ENCODE results near the gene PPM1H.
A peak's percentile ranks its signal among the peaks of the same experiment; 100 is the strongest.

The PPM1H gene

DNA sequence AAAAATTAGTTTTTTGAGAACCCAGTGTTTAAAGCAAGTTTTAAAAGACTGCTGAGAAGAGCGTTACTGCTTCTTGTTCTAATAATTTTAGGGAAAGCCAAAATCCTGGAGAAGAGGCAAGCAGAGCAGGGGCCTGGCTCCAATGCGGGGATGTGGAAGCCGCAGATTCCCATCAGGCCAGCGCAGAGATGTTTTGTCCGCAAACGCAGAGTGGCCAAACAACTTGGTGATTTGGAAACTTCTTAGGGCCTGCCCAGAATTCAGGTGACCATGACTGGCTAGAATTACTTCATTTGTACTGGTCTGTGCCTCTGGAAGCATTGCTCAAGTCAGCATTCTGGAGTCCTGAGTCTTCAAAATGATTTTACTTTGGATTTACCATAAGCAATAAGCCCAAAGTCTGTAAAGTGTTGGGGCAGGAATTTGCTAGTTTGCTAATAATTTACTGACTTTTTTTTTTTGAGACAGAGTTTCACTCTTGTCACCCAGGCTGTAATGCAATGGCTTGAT, 208.4 kb downstream of the PPM1H start:
- no peak for DNase-seq

DNA sequence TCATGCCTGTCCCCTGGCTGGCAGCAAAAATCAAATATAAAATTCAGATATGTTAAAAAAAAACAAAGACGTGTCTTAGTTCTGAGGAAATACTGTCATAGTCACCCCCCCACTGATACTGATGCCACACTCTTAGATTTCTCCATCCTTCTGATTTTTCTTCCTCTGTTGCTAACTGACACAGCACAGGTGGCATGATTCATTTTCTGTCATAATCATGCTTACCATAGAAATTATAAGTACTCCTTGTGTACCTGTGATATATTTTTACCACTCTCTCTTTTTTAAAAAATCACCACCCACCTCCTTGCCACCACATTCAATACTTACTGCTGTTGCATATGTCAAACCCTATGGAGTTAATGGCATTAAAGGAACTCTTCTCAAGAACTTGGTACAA, 209.2 kb downstream of the PPM1H start:
- DNase-seq, result no peak

DNA sequence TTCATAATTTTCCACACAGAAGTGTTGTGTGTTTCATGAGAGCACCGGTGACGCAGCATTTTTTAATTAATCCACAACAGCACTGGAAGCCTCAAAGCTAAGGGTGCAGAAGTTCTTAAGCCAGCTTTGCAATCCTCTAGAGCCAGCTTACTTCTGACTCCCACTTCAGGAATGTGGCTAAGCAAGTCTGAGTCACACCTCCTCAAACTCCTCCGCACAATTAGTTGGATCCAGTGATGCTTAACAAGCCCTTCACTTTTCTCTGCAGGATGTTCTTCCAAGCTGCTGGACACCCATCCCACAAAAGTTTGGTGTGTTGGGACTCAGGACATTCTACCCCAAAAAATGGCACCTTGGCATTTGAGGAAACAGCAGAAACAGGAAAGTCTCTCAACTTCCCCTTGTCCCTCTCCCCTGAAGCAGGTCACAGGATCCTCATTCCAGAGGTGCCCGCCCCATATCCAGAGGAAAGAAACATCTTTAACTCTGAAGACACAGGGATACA, 210.0 kb downstream of the PPM1H start:
- no peak for DNase-seq

DNA sequence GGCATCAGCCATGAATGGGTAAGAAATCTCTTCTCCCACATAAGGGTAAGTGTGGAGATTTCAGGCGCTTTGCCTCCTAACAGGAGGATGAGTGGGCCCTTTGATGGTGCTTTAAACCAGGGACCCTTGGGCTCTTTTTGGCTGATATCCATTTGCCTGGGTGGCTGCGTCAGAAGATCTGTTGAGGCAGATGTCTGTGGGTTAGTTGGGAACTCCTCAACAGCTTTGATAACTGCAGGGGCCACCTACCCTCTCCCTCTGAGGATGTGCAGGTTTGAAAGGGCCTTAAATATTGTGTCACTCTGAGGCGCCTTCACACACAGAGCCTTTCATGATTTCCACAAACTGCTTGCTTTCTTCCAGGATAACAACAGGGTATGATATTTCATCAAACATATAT, 210.7 kb downstream of the PPM1H start:
- no peak for DNase-seq

DNA sequence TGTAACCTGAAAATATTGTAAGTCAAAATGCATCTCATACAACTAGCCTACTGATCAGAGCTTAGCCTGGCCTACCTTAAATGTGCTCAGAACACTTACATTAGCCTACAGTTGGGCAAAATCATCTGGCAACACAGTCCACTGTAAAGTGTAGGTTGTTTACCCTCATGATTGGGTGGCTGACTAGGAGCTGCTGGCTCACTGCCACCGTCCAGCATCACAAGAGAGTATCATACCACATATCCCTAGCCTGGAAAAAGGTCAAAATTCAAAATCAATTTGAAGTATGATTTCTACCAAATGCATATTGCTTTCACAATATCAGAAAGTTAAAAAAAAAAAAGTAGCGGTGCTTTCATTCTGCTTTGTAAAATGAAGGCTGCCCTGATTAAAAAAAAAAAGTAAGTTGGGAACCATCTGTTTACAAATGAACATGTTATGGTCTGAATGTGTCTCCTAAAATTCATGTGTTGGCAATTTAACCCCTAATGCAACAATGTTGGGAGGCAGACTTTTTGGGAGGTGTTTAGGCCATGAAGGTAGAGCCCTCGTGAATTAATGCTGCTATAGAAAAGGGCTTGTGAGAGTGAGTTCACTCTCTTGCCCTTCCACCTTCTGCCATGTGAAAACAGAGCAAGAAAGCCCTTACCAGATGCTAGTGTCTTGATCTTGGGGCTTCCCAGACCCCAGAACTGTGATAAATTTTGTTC, 211.8 kb downstream of the PPM1H start:
- DNase-seq, result peak; percentile 51

DNA sequence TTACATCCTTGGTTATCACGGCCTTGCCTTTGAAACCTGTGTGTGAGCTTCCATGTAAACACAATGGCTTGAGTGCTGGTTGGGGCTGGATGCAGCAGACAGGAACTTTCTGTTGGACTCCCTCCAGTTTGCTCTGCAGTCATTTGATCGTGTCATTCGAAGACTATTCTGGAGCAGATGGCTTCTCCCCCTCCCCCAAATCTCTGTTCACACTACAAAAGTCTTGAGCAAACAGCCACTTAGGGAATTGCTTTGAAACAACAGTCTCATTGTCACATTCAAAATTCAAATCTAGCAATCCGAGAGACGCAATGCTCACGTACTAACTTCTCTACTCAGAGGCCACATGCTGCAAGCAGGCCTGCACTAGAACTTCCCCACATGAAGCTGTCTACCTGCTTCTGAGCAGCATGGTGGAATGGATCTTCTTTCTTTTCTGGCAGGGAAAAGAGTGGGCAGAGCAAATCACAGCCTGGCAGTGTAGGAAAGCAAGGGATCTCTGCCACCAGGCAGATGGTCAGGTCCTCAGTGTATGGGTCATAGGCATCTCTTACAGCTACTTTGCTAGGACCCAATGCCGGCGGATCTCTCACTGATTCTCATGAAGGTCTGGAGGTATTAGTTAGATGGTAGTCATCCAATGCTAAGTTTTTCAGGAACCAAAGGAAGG, 214.2 kb downstream of the PPM1H start:
- peak; percentile 55 for DNase-seq

DNA sequence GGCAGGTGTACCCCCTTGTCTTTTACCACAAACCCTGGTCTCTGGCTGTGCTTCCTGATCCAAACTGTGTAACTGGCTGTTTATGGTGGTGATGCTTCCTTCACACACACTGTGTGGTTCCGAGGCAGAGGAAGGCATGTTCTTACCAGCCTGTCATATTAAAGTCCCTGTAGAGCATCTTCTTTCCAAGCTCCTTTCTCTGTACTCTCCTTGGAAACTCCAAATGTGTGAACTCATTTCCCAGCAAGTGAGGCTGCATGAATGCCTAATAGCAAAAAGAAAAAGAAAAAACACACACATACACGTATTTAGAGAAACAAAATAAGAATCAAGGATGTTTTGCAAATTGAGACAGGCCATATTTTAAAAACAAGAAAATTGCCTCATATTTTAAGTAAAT, 214.9 kb downstream of the PPM1H start:
- no peak for DNase-seq

DNA sequence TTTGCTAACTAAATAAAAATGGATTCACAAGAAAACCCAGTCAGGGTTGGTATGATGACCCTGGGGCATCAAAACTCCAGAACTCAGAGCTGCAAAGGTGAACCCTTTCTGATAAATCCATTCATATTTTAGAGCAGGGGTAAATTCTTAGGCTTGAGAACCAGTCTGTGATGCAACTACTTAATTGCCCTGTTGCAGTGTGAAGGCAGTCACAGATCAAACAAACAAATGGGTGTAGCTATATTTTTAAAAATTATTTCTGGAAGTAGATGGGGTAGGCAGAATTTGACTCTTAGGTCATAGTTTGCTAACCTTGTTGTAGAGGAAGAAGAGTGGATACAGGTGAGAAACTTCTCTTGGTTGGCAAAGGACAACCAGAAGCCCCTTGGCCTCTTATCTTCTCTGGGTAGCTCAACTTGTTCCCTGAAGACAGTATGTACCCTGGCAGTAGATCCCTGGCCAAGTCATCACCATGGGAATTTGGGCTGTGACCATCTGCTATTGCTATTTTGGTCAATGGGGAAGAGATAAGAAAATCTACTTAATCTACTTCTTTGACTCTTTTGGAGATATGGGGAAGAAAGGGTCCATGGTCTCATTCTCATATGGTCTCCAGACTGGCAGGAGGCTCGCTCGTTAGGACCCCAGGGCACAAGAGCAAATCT, 216.1 kb downstream of the PPM1H start:
- DNase-seq, result no peak

DNA sequence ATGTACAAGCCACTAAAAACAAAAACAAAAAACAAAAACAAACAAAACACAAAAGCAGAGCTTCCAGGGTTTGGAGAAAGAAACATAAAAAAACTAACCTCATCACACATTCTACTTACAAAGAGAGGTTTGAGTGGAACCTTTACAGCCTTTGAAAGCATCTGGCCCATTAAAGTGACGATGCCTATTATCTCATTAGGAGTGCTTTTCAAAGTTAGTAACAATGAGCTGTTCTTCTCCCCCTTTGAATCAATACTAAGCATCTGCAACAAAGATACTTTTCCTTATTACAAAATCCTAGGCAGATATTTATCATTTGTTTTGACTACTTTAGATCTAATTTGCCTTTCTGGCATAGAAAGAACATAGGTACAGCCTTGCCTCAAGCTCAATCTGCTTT, 217.3 kb downstream of the PPM1H start:
- peak; percentile 50 for DNase-seq

DNA sequence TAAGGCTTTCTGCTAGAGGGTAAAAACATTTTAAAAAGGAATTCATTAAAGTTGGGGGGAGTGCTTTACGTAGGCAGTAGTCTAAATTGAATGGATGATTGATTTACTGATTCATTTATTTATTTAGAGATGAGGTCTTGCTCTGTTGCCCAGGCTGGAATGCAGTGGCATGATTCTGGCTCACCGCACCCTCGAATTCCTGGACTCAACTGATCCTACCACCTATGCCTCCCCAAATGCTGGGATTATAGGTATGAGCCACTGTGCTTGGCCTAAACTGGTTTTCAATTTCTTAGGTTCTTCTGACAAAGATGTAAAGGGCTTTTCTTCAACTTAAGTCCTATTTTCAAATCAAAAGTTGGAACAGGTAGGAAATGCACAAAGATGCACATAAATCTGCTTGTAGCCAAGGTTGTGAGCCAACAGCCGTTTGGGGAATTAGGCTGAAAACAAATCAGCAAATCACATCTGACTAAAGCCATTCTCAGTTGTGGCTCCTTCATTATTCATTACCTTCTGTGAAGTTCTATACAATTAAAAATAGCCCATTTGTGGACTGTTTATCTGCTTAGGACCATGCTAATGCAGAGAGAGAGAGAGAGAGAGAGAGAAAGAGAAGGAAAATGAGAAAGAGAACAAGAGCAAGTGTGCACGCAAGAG, 218.0 kb downstream of the PPM1H start:
- no peak for DNase-seq

DNA sequence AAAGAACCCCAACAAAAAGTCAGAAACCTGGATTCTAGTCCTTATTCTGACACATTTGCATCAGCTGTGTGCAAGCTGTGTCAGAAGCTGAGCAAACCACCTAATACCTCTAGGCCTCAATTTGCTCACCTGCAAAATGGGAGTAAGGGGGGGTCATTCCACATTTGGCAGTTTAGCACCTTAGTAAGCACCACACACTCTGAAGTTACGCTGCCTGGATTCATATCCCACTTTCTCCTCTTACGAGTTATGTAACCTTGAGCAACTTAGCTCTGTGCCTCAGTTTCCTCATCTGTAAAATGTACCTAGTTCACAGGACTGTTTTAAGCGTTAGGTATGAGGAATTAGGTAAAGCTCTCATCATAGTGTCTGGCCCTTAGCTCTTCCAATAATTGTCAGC, 218.9 kb downstream of the PPM1H start:
- no peak for DNase-seq

DNA sequence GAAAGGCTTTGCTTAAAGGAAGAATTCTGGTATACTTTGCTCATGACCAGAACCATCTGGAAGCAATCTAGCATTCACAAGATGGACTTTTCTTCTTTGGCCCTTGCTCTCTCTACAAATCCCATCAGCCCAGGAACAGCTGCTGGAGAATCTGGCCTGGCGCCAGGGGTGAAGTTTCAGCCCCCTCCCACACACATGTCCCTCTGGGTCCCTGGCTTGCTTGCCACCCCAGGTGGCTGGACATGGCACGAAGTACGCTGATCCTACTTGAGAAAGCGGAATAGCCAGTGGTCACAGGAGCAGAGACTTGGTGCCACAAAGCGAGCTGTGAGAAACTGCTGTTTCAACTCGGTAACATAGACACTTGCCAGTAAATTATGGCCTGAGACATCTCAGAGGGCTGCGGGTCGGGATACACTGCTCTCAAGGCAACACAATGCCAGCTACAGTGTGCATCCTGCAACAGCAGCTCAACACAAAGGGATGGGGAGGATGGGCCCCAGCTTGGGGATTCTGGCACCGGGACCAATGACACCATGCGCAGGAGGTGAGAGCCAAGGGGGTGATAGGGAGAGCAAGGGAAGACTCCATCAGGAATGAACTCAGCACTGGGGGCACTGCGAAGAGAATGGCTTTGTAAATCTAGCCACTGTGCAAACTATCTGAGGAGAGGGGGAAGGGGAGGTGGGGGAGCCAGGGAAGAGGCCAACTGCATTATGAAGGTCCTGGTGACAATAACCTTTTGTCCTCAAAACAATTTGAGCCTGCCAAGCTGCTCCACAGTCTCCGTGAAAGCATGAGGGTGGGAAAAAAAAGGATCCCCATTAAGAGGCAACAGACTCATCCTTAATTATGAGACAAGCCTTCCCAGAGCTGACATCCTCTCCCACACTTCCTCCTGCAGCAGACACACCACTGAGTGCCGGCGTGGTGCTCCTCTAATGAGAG, 219.9 kb downstream of the PPM1H start:
- DNase-seq, result peak; percentile 25

DNA sequence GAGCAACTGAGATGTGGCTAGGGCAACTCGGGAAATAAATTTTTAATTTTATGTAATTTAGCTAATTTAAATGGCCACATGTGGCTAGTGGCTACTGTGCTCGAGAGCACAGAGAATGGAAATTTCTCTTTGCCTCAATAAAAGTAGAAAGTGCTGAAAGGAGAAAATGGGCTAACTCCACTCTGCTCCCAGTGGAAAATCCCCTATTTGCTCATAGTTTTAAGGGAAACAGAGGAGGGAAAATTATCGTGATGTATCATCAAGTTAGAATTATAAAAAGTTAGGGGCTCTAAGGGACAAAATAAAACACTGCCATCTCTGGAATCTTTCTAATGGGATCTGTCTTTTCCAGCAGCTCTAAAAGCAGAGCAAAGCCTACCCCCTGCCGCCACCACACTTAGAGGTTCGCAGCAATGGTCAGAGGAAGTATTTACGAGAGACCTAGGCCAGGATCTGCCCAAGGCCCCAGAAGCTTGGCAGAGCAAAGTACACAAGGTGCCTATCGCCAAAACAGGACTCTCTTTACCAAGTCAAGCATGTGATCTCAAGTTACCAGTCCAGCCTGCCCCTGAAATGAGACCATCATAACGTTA, 220.7 kb downstream of the PPM1H start:
- DNase-seq, result no peak

DNA sequence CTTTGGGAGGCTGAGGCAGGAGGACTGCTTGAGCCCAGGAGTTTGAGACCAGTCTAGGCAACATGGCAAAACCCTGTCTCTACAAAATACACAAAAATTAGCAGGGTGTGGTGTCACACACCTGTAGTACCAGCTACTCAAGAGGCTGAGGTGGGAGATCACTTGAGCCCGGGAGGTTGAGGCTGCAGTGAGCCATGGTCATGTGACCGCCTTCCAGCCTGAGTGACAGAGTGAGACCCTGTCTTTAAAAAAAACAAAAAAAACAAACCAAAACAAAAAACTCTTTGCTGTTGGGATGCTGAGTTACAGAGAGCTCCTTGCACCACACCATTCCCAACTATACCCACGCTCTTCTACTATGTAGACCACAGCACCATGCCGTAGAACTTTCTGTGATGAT, 221.2 kb downstream of the PPM1H start:
- no peak for DNase-seq

DNA sequence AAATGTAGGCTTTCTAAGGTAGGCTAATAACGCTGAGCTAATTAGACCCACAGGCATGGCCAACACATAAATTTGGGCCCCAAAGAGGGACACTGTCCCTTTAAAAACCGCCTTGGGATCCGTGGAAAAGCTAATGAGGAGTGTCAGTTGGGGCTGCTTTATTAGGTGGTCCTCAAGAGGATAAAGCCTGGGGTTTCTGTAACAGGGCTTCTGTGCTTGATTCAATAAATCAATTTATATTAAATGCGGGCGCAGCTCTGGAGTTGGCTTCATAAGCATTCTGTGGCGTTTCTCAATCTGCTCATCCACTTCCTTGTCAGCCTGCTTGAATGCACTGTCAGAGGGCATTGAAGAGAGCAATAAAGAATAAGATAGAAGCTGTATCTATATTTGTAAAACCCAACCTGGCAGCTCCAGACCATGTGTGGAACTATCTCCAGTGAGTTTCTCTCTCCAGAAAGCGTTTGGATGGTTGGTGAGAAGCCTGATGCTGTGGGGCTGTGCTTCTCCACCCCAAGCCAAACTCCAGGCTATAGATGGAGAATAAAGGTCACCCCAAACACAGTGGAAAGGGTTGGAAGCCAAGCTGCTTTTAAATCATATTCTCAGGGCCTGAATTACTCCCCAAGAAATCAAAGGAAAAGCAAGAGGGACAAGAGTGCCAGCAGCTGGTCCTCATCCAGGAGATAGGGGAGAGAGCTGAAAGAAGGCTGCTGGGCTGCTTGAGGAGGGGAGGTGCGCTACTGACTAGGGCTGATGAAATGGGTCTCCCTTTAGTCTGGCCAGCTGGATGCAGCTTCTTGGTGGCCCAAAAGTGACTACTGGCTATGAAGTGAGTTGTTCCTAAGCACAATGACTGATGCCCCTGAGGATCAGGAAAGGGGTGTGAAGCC, 222.0 kb downstream of the PPM1H start:
- no peak for DNase-seq

DNA sequence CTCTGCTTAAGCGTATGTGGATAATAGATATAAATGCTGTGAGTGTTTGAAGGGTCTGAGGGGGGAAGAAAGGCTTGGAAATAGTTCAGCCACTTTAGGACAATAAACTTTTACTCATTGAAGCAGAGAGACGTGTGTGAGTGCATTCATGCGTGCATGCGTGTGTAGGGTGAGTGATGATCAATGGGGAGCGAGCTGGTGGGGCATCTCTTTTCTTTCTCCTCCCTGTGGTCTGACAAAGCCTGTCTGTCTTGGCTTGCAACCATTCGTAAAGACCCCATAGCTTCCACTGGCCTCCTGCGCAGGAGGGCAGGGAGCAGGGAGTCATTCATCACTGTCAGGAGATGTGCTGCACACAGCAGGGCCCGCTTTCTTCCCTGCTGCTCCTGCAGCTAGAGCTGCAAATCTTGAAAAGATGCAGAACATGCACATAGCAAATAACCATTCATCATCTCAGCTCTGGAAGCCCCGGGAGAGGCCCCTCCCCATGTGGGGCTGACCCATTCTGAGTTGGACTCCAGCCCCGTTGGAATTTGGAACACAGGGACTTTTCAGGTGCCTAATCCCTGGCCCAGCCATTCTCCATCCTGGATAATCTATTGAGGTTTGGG, 223.2 kb downstream of the PPM1H start:
- DNase-seq, result no peak

DNA sequence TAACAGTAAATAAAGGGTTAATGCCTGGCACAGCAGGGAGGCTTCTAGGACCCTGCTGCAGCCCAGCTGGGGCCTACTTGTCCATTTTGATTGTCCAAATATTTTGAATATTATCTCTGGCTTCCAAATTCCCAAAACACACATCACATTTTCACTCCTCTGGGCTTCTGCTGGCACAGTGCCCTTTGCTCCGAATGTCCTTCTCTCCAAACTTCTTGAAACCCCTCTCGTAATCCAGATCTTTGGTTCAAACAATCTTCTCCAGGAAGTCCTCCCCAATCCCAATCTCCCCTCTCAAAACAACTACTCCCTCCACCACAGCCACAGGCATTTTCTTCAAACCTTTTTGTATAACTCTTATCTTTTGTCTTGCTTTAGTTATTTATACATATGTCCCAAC, 225.6 kb downstream of the PPM1H start:
- no peak for DNase-seq

DNA sequence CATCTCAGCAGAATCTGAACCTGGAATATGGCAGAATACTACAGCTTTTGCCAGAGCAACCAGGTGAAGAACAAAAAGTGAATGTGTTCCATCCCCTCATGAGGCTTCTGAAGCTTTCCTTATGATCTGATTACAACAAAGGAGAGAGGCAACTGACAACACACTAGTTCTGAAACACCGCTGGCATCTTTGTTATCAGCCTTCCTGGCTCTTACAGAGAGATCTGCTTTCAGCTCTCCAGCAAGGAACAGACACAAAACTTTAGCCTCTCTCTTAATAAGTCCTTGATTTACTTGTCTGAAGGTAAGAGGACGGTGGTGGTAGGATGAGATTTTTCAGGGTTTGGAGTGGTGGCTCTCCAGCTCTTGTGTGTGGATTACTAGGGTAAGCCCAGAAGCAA, 227.0 kb downstream of the PPM1H start:
- no peak for DNase-seq

DNA sequence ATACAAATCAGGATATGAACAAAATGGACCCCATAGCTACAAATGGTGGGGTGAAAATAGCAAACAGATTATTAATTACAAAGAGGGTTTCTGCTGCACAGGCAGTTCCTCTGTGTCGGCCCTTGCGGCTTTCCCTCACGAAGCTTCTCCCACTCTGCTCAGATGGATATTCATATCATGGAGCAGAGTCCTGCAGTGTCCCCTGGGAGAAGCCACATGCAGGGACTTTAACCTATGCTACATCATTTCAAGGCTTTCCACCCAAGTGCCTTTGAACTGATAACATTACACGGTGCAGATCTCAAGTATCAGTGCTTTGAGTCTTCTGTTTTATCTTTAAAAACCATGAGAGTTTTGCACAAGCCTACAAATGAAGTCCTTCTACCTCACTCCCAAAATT, 229.1 kb downstream of the PPM1H start:
- DNase-seq, result no peak

DNA sequence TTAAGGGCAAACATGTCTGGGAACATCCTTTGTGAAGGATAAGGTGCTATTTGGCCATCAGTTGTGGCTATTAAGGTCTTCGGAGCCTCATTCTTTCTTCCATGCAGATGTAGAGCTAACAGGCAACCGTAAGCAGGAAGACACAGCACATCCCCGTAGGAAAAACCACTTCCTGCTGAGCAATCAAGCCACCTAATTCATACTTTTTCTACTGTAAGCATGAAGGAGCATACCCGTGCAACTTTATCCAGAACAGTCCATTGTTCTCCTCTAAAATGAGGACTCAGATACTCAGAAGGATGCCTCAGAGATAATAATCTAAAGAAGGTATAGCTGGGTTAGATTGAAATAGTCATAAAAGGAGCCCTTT, 232.0 kb downstream of the PPM1H start:
- DNase-seq, result no peak

Data from NCI-H1092 treated with DMSO at 0.1 percent for 48 hours (cell line).